ENCODE data around the gene AKAP11. TPM values are rescaled to one million over a fixed set of nuclear protein-coding genes. Genes with fewer than 3 reads are reported as not detected.

Gene AKAP11
- total RNA-seq, 4 donors from 2014 or later, result 15.0 to 34.6 (median 26.5) TPM

DNA sequence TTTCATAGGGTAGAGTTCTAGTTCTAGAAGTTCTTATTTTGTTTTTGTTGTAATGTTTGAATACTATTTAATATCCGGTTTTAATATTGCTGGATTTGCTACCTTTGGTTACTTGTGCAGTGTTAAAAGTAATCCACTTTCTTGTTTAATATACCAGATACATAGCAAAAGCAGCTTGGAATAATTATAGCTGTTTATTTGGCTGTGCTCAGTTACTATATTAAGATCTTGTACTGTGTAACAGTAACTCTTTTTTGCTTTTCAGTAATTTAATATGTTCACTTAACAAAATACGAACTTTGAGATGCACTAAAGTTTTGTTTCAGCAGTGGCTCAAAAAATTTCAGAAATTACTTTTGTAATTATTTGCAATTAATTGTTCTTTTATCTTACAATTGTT, 50.9 kb downstream of the AKAP11 start:
- WGBS, 2 donors (ENCODE audit: low coverage in 1 of 2), result 82 to 84% methylated on average over 2 of the region's 2 CpGs
- in situ Hi-C loops (cut with MboI; ENCODE audit: low pct_ligation_motif_present in 1 of 4, low pct_unique_long_range_greater_than_20kb in 1 of 4, low sequenced_read_pairs in 3 of 4), result no loop called here
- H3K27me3 ChIP-seq, result no peaks in the 10 kb centered on the region
- no peaks in the 10 kb centered on the region for H3K9me3 ChIP-seq
- H3K27ac ChIP-seq, result no peak overlapping the region
- H3K4me3 ChIP-seq, result no peak overlapping the region
- H3K36me3 ChIP-seq, result peaks cover 0 to 4% (median 0%) of the 10 kb centered on the region in 4 donors
- TF ChIP-seq, protein P1, sequence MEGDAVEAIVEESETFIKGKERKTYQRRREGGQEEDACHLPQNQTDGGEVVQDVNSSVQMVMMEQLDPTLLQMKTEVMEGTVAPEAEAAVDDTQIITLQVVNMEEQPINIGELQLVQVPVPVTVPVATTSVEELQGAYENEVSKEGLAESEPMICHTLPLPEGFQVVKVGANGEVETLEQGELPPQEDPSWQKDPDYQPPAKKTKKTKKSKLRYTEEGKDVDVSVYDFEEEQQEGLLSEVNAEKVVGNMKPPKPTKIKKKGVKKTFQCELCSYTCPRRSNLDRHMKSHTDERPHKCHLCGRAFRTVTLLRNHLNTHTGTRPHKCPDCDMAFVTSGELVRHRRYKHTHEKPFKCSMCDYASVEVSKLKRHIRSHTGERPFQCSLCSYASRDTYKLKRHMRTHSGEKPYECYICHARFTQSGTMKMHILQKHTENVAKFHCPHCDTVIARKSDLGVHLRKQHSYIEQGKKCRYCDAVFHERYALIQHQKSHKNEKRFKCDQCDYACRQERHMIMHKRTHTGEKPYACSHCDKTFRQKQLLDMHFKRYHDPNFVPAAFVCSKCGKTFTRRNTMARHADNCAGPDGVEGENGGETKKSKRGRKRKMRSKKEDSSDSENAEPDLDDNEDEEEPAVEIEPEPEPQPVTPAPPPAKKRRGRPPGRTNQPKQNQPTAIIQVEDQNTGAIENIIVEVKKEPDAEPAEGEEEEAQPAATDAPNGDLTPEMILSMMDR (IDR thresholded peaks at IDR 0.05), result no peak
- no peak for TF ChIP-seq EP300 (IDR thresholded peaks at IDR 0.05; ENCODE audit: low read depth)
- no peak for TF ChIP-seq POLR2A (IDR thresholded peaks at IDR 0.05)
- no peak for TF ChIP-seq POLR2AphosphoS5 (IDR thresholded peaks at IDR 0.05)
- no peak for DNase-seq
- peaks cover 0 to 29% (median 13%) of the 10 kb centered on the region in 4 donors for H3K4me1 ChIP-seq
- intact Hi-C loops (cut with DNase I; ENCODE audit: low total_unique reads), result no loop called here

DNA sequence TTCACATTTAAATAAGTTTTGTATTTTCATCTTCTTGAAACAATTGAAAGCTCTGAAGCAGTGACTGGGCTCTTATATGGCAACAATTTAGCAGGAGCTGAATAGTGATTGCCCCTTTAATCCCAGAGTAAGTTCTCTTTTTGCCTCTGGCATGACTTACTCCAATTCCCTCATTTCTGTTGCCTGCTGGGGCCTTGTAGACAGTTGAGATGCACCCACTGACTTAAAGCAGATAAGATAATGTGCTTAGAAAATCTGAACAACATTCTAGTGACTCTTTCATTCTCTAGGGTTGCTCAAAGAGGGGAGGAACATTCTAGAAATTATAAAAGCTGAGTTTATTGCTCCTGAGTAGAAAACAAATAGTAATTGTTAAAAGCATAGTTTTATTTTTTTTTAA, 52.8 kb downstream of the AKAP11 start:
- TF ChIP-seq POLR2A (IDR thresholded peaks at IDR 0.05) (no peak), EP300 (IDR thresholded peaks at IDR 0.05; ENCODE audit: low read depth) (no peak), POLR2AphosphoS5 (IDR thresholded peaks at IDR 0.05) (no peak)
- TF ChIP-seq, protein P1 (IDR thresholded peaks at IDR 0.05), result no peak
- DNase-seq, result no peak
- intact Hi-C loops (cut with DNase I; ENCODE audit: low total_unique reads), result no loop called here
- no peak overlapping the region for H3K4me3 ChIP-seq
- in situ Hi-C loops (cut with MboI; ENCODE audit: low pct_ligation_motif_present in 1 of 4, low pct_unique_long_range_greater_than_20kb in 1 of 4, low sequenced_read_pairs in 3 of 4), result no loop called here
- no peaks in the 10 kb centered on the region for H3K27me3 ChIP-seq
- H3K36me3 ChIP-seq, result peaks cover 0 to 4% (median 0%) of the 10 kb centered on the region in 4 donors
- H3K4me1 ChIP-seq, result peaks cover 0 to 18% (median 5%) of the 10 kb centered on the region in 4 donors
- no peaks in the 10 kb centered on the region for H3K9me3 ChIP-seq
- no peak overlapping the region for H3K27ac ChIP-seq

DNA sequence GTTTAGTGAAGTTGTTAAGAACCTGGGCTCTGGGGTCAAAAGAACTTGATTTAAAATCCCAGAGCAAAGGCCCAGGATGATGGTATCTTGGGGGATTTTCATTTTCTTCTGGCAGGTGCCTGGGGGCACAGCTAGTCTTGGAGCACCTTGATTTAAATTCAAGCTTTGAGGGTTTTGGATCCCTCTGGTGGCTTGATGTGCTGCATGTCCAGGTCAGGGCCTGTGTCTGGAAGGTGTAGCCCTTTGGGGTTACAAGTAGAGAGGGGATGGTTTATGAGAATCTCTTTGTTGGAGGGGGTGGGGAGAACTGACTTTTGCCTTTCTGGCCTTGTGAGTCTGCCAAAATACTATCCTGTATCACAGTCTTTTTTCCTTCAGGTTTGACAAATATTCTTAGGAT, 55.8 kb downstream of the AKAP11 start:
- DNase-seq, result no peak

DNA sequence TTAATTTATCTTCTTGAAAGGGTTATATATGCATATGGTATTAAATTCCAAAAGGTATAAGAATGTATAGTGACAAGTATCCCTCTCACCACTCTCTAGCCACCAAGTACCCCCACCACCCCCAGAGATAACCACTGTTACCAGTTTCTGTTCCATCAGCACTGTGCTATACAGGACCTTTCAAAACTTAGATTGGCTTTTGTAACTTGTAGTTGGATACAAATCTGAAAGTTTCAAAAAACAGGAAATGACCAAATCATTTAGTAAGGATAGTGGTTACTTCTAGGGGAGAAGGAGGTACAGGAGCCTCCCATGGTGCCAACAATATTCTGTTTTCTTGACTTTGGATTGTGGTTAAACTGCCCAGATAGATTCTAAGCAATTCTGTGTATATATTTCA, 56.7 kb downstream of the AKAP11 start:
- no peaks in the 10 kb centered on the region for H3K27me3 ChIP-seq
- no peak overlapping the region for H3K4me3 ChIP-seq
- in situ Hi-C loops (cut with MboI; ENCODE audit: low pct_ligation_motif_present in 1 of 4, low pct_unique_long_range_greater_than_20kb in 1 of 4, low sequenced_read_pairs in 3 of 4) (no loop called here), intact Hi-C loops (cut with DNase I; ENCODE audit: low total_unique reads) (no loop called here)
- H3K27ac ChIP-seq, result no peak overlapping the region
- no peaks in the 10 kb centered on the region for H3K36me3 ChIP-seq
- no peak for TF ChIP-seq POLR2A (IDR thresholded peaks at IDR 0.05)
- no peak for TF ChIP-seq POLR2AphosphoS5 (IDR thresholded peaks at IDR 0.05)
- TF ChIP-seq, protein P1 (IDR thresholded peaks at IDR 0.05), result no peak
- TF ChIP-seq EP300 (IDR thresholded peaks at IDR 0.05; ENCODE audit: low read depth), result no peak
- H3K4me1 ChIP-seq, result peaks cover 0 to 8% (median 2%) of the 10 kb centered on the region in 4 donors
- no peaks in the 10 kb centered on the region for H3K9me3 ChIP-seq
- DNase-seq, result no peak

More for the DNA sequence above, 55.8 kb downstream of the AKAP11 start:
- H3K4me1 ChIP-seq, result peaks cover 0 to 8% (median 2%) of the 10 kb centered on the region in 4 donors
- intact Hi-C loops (cut with DNase I; ENCODE audit: low total_unique reads) (no loop called here), in situ Hi-C loops (cut with MboI; ENCODE audit: low pct_ligation_motif_present in 1 of 4, low pct_unique_long_range_greater_than_20kb in 1 of 4, low sequenced_read_pairs in 3 of 4) (no loop called here)
- H3K4me3 ChIP-seq, result no peak overlapping the region
- H3K36me3 ChIP-seq, result no peaks in the 10 kb centered on the region
- H3K27ac ChIP-seq, result no peak overlapping the region
- no peak for TF ChIP-seq EP300 (IDR thresholded peaks at IDR 0.05; ENCODE audit: low read depth)
- no peak for TF ChIP-seq POLR2A (IDR thresholded peaks at IDR 0.05)
- TF ChIP-seq POLR2AphosphoS5 (IDR thresholded peaks at IDR 0.05), result no peak
- TF ChIP-seq, protein P1 (IDR thresholded peaks at IDR 0.05), result no peak
- no peaks in the 10 kb centered on the region for H3K9me3 ChIP-seq
- H3K27me3 ChIP-seq, result no peaks in the 10 kb centered on the region

All from transverse colon (tissue), 4 donors.